ENCODE data around the gene MINAR2.

The MINAR2 gene

GRCh38 chr5:129747572-129748407 is at the start of gene MINAR2:
Gene MINAR2, plus strand, starts transcription at chr5:129748094. Its CDS starts 97 bp downstream, at chr5:129748191.
- no peak for DNase-seq

GRCh38 chr5:129698661-129699060 is 49.2 kb upstream of the MINAR2 start:
- no peak for DNase-seq

DNA sequence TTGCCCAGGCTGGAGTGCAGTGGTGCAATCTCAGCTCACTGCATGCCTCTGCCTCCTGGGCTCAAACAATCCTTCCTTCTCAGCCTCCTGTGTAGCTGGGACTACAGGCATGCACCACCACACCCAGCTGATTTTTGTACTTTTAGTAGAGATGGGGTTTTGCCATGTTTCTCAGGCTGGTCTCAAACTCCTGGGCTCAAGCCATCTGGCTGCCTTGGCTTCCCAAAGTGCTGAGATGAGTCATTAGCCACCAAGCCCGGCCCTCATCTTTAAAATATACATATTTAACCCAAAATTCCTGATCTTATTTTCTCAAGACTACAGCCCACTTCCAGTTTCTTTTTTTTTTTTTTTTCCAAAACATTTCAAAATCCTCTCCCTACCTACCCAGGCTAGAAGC is 31.7 kb upstream of the MINAR2 start:
- DNase-seq: no peak

GRCh38 chr5:129716651-129717050 is 31.2 kb upstream of the MINAR2 start:
- DNase-seq: no peak

- no peak for DNase-seq
Measured at GRCh38 chr5:129717751-129718310, 30.1 kb upstream of the MINAR2 start.

GRCh38 chr5:129718471-129719090 is 29.3 kb upstream of the MINAR2 start:
- no peak for DNase-seq

DNA sequence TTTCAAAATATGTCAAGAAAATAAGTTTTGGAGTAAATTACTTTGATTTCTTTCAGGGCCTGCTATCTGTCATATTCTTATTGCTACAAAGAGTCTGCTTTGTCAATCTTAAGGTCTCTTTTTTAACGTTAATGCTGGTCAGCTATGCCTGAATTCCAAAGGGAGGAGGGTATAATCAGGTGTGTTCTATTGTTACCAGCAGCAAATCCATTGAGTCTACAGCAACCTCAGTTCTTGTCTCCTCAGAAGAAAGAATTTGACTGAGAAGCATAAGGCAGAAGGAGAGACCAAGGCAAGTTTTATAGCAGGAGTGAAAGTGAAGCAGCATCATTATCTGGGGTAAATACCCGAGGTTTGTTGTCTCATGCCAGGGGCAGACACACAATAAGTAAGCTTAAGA is 23.7 kb upstream of the MINAR2 start:
- no peak for DNase-seq

- no peak for DNase-seq
Measured at GRCh38 chr5:129724647-129725046, 23.2 kb upstream of the MINAR2 start.

GRCh38 chr5:129739773-129740172 is 8.1 kb upstream of the MINAR2 start:
- no peak for DNase-seq

DNA sequence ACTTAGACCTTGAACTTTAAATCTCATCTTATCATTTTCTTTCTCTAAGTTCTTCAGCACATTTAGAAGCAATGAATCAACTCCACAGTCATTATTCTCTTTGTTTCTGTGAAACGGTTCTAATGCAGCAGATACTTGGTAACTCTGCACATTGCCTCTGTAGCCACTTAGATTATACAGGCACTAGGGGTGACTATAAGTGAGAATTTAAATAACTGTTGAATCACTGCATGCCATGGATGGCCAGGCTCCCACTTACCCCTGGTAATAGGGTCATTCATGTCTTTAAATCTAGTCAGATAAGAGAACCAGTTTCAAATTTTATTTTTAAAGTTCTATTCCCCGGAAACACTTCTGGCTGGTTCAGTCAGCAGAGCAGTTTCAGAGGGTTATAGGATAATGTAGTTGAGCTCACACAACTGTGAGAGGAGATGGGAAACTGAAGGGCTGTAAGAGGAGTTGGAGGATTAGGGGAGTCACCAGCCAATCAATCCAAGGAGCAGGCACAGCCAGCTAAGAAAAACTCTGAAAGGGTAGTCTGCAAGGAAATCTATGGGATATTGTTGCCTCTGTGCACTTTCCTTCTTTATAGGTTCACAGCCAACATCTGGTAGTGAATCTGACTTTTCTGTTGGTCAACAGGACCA is 4.2 kb upstream of the MINAR2 start:
- DNase-seq: no peak

DNA sequence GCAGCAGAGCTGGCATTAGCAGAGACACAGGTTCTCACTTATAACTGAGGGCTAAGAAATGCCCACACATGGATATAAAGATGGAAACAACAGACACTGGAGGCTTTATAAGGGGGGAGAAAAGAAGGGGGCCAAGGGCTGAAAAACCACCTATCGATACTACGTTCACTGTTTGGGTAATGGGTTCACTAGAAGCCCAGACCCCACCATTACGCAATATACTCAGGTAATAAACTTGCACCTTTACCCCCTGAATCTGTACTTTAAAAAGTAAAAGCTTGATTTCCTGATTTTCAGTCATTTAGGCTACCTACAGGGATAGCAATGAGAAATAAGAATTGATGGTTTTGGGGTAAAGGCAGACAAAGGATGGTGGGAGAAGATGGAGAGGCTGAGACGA is 1.9 kb upstream of the MINAR2 start:
- no peak for DNase-seq

DNA sequence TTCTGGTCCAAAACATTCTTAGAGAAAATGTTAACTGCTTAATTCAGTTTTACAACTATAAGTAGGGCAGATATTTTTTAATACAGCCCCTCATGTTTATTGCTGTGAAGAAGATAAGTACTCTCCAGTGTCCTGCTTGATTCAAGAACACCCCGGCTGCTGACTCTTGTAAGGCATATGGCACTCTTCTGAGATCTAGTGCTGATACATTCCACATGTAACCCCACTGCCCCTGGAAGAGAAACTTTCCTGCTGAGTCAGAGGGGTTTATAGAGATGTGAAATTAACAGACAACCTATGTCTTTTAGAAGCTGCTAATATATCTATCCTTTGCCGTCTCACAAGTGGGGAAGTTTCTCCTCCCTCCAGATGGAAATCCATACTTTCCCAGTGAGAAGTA is 1.0 kb upstream of the MINAR2 start:
- DNase-seq: no peak

DNA sequence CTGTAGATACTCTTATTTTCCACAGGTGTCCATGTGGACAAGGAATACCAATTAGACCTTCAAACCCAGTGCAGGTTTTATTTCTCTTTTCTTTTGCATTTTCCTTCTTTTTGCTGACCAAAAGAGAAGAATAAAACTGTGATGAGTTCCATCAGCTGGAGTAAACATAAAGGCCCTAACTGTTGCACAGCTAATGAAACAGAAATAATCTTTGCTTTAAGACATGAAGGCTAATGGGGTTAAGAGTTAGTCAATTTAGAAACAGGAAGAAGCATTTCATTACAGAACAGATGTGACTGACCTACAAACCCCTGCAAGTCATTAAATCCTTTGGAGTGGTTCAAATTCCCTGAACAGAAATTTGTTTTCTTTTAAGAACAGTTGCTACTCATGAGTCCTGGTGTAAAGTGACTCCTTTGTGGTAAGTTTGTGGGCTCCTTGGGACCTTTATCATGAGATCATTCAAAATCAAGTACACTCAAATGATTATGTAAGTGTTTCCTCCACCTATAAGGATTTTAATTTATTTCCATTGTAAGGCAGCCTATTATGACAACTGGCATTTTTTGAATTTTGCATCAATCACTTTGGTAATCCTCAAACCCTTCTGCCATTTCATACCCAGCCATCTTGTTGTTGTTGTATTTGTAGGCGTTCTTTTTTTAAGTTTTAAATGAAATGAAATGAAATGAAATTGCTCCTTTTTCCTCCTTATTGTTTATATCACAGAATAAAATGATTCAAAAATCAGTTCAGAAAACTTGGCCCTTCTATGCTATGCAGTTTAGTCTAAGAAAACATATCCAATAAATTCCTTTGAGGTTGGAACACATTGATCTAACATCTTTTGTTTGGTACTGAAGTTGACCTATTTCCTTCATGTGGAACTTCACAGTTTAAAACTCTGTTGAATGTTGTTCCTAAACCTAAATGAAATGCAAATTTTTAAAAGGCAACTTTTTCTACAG is 1.3 kb downstream of the MINAR2 start:
- no peak for DNase-seq

- DNase-seq: no peak
Measured at GRCh38 chr5:129760636-129761325, 12.9 kb downstream of the MINAR2 start.

GRCh38 chr5:129763651-129764050 is 15.8 kb downstream of the MINAR2 start:
- no peak for DNase-seq

DNA sequence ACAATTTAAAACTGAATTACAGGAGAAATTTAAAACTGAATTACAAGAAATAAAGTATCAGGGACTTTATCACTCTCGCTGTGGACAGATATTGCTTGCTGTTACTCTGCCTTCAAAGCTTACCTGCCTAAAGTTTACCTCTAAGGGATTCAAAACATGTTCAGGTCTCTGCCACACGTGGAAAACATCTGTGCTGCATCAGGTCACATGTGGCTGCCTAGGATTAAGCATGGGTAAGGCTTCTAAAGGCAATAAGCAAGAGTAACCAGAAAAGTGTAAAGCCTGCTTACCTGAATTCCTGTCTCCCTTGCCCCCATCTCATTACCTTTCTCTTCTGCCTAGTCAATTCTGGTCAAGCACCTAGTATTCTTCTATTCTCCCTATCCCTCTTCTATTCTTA is 18.9 kb downstream of the MINAR2 start:
- DNase-seq: no peak

GRCh38 chr5:129767927-129768380 is 20.1 kb downstream of the MINAR2 start:
- DNase-seq: peak; percentile 78

DNA sequence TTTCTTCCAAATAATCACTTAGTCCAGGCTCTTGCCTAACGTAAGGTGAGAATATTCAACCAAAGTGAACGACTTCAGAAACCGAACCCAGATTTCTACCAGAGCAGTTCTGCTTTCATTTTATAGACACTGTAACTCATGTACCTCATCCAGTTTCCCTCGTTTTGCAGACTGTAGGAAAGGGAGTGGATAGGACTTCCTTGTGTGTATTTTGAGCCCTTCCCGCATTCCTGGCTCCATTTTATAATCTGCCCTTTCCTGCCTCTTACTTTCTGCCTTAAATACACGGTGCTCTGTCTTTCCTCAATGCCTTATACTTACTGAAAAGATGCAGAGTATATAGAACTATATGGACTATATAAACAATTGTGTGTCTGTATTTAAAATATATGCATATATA is 20.8 kb downstream of the MINAR2 start:
- DNase-seq: no peak

DNA sequence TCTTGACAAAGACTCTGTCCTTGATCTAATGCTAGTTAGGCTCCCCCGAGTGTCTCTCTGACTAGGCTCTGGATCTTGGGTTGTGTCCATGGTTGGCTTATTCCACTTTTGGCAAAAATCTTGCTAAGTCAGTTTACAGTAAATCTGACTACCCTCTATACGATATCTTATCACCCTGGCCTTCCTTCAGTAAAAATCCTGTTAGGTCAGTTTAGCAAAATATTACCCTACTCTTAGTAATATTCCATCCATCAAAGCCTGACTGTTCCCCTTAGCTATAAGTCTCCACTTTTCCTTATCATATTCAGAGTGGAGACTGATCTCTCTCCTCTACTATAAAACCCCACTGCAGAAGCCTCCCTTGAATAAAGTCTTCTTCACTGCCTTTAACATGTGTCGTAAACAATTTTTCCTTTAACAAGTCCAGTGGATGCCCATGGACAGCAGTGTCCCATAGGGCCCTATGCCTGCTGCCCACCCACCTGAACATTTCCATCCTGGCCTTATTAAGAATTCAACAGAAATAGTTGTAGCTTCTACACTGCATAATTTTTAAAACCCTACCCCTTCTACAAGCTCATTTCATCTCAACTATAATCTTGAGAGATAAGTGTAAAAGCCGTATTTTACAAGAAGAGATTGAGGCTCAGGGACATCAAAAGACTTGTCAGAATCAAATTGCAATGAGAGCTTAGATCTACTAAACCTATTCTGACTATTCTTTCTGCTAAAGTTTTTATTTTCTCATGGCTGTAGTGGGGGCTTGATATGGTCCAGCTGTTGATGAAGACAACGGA is 22.3 kb downstream of the MINAR2 start:
- no peak for DNase-seq

DNA sequence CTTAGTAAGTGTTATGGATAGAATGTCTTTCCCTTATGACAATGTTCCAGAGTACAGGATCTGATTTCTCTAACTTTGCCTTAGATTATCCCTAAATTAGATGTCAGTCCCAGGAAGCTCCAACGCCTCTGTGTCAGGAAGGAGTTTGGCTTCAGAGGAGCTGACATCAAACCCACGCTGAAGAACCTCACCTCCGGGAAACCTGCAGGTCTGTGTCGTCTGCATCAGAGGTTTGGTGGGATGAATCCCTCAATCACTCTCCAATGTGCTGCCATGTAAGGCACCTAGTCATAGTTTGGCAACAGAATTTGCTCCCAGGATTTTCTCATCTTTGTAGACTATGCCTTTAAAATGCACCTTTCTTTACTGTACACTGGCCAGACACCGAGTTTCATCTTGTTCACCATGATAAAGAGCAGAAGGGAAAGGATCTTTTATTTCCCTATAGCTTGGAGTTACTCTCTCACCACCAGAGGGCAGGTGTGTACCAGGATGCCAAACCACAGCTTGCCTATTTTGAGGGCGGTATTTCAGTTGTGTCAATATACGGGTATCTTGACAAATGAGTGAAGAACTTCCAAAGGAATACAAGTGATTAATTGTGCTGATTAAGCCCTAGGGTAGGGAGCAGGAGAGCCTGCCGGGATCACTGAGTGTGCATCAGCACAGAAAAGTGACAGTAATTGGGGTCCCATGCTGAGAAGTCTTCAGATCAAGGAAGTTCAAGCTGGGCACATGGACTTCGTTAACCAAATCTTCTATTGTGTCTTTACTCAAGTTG is 23.4 kb downstream of the MINAR2 start:
- peak; percentile 49 for DNase-seq
